Measurements from ENCODE around the gene CIROP.
A peak's percentile ranks its signal among the peaks of the same experiment; 100 is the strongest.

CIROP gene

DNA sequence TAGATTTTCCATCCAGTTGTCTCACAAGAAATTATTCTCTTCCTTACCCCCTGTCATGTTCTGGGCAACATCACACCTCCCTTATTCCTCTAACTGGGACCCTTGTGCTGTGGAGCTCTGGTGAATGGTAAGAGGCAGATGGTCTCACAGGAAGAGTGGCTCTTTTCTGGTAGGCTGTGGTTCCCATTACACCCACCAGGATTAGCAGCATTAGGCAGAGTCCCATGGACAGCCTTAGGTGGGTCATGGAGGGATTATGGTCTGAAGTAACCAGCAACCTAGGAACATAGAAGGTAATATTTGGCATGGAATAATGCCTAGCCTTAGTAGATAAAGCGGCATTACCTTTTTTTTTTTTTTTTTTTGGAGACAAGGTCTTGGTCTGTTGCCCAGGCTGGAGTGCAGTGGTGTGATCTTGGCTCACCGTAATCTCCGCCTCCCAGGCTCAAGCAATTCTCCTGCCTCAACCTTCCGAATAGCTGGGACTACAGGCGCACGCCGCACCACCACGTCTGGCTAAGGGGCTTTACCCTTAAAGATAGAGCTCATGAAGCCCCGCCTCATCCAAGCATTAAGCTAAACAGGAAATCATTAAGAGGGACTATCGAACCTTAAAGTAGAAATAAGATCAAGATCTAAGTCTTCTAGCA is 5.5 kb downstream of the CIROP start:
- DNase-seq = no peak
- intact Hi-C loops (cut with DNase I) = no loop called here

DNA sequence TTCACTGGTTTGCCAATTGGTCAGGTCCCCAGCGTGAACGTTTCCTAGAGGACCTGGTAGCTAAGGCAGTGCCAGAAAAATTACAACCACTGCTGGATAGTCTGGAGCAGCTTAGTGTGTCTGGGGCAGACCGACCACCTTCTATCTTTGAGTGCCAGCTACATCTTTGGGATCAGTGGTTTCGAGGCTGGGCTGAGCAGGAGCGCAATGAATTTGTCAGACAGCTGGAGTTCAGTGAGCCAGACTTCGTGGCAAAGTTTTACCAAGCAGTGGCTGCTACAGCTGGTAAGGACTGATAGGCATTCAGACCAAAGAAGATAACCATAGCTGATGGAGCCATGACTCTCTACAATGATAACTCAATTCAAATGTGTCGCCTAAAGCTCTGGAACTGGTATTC is 7.0 kb downstream of the CIROP start:
- intact Hi-C loops (cut with DNase I) = no loop called here

DNA sequence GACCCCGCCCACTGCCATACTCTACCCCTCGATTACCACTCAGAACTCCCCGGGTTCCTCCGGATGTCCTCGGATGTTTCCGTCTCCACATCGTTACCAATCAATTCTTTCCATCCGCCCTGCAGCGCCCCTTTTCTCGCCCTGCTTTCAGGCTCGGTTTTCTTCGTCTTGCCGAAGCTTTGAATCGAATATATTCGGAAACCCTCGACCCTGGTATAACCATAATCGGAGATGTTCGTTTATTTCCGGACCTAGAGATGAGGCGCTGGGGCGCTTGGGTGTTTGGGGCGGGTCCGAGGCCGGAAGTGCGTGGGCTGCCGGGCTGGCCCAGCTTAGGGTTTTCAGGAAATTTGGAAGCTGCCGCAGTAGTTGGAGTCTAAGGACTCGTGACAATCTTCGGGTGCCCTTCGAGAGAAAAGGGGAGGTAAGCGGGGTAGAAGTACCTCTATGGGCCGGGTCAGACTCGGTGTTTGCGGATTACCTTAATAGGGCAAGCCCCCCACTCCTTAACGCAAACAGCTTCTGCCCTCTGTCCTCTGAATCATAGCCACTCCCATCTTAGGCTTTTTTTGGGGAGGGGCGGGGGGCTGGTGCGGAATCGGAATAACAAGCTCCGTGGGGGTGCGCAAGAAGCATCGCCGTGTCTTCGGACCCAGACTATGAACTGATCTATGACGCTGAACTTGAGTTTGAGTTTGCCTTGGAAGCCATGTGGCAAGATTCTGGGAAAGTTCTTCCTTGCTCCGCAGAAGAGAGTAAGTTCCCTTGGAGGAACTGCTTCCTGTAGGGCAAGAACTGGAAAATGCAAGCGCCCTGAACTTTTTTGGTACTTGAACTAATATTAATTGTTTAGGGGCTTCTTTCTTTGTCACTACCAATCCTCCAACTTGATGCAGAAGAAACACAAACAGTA is 9.3 kb downstream of the CIROP start, which contains the start of gene C14orf119:
Gene C14orf119, plus strand, starts transcription at position 310 of the 913 bp plus-strand sequence. CDS start 2,154 bp downstream, outside the sequence.
- peak; percentile 99 to 100 (median 99) for DNase-seq
- intact Hi-C loops (cut with DNase I) = no loop called here

More for the DNA sequence above, 7.0 kb downstream of the CIROP start:
- no peak for DNase-seq

DNA sequence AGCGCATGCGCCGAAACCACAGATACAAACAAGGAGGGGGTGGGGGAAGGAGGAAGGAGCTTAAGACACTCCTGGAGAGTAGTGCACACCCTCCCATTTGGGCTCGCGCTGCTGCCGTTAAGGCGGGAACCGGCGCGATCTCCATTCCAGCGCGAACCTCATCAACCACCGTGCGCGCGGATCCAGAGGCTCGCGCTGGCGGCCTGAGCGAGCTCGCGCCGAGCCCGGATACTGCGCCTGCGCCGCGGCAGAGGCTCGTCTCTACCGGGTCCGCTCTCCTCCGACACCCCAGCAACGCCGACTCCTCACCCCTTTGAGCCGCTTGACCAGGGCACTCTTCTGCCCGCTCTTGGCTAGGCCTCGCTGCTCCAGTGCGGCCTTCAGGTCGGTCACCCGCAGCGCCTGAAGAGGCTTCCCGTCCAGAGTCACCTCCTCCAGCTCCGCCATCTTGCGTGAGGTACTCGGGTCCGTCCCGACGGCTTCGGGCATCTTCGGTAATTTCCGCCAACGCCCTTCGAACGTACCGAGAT is 10.1 kb downstream of the CIROP start, which contains the start of gene ACIN1:
Gene ACIN1, minus strand, starts transcription at position 471 of the 530 bp plus-strand sequence. Its CDS starts 24 bp downstream, at position 447.
- DNase-seq = peak in 8 of 10 donors; percentile 53 to 89 (median 66)
- intact Hi-C loops (cut with DNase I) = no loop called here

- intact Hi-C loops (cut with DNase I) = no loop called here
- peak in 1 of 10 donors; percentile 87 for DNase-seq
Observed at GRCh38 chr14:23093991-23094665, 10.7 kb downstream of the CIROP start.

DNA sequence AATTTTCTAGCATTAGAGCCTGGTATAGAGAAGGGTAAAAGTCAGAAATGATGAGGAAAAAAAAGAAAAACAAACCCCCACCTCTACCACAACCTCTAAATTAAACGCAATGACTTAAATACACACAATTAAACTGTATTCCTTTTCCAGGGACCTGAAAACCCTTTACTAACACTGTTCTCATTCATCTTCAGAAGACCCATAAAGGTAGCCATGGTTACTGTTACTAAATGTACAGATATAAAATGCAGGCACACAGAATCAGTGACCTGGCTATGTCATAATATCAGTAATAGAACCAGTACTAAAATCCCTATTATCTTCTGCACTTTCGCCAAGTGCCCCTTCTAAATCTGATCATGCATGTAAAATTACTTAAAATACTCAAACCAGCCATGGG is 11.3 kb downstream of the CIROP start:
- DNase-seq = no peak
- intact Hi-C loops (cut with DNase I) = no loop called here

- intact Hi-C loops (cut with DNase I) = no loop called here
Observed at GRCh38 chr14:23093104-23093503, 11.7 kb downstream of the CIROP start.

GRCh38 chr14:23091294-23092225 is 13.2 kb downstream of the CIROP start:
- no peak for DNase-seq
- intact Hi-C loops (cut with DNase I) = no loop called here

More at GRCh38 chr14:23093104-23093503, 11.7 kb downstream of the CIROP start:
- no peak for DNase-seq

- no peak for DNase-seq
- intact Hi-C loops (cut with DNase I) = no loop called here
Observed at GRCh38 chr14:23090254-23090636, 14.5 kb downstream of the CIROP start.

DNA sequence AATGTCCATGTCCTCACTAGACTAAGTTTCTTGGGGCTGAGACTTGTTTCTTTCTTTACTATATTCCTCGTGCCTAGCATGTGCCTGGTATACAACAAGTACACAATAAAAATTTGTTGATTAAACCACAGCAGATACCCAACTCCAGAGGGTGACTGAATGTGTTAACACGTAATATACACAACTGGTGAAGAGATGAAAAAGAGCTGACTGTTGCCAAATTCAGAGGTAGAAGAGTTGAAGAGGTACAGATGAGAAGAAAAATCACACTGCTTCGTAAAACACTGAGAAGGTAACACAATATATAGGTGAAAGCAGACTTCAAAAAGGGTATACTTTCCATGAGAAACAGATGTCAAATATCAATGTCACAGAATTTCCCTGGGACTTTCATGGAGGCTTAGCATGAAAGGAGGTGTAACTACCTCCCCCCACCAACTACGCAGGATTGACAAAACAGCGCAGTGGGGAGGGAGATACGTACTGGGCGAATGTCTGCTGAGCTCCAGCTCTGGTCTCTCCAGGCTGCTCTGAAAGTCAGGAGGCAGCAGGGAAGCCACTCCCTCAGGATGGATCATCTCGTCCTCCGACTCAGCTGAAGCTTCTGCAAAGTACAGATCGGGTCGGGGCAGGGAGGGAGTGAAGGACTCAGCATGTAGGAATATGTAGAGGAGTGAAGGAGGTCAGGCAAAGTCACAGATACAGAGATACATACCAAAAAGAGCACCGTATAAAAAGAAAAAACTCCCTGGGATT is 15.1 kb downstream of the CIROP start:
- intact Hi-C loops (cut with DNase I) = no loop called here

DNA sequence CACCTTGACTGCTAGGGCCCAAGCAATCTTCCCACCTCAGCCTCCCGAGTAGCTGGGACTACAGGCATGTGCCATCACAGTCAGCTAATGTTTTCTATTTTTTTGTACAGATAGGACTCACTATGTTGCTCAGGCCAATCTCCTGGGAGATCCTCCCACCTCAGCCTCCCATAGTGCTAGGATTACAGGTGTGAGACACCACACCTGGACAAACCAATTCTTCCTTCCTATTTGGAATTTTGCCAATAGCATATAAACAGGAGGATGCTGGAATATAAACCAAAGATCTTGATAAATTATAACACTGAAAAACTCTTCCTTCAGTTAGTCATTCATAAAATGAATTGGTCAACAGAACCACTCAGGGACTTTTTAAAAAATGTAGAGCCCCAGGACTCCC is 18.2 kb downstream of the CIROP start:
- DNase-seq = no peak
- intact Hi-C loops (cut with DNase I) = no loop called here

More for the DNA sequence above, 15.1 kb downstream of the CIROP start:
- DNase-seq = peak in 1 of 10 donors; percentile 35

GRCh38 chr14:23085458-23085857 is 19.3 kb downstream of the CIROP start:
- intact Hi-C loops (cut with DNase I) = no loop called here
- DNase-seq = no peak

DNA sequence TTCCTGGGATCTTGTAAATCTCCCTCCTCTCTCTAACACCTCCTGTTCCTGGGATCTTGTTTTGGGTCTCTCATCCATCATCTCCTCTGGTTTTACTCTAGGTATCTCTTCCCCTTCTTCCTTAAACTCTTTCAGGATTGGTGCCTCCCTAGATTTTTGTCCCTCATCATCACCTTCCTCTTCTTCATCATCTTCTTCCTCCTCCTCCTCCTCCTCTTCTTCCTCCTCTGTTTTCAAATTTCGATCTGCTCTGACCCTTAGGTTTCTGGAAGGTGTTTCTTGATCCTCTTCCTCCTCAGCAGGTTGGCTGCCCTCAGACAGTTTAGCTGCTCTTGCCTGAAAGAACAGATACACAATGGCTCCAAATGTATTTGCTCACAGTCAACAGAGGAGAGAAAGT is 24.3 kb downstream of the CIROP start:
- no peak for DNase-seq
- intact Hi-C loops (cut with DNase I) = no loop called here

DNA sequence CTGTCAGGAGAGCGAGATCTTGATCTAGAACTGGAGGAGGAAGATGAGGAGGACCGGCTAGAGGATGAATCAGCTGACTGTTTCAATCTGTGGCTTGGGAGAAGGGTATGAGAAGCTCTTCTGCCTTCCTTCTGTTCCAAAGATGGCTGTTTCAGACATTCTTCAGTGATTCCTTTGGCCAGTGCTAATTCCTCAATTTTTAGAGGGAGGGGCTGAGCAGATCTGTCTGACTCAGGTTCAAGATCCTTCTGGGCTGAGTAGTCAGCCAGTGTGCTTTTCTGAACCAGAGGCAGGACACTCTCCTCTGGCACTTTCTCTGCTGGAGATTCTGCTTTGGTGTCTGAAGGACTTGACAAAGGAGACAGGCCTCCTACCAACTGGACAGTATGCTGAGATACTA is 25.1 kb downstream of the CIROP start:
- no peak for DNase-seq
- intact Hi-C loops (cut with DNase I) = no loop called here

GRCh38 chr14:23078692-23079116 is 26.1 kb downstream of the CIROP start:
- intact Hi-C loops (cut with DNase I) = no loop called here
- DNase-seq = no peak

DNA sequence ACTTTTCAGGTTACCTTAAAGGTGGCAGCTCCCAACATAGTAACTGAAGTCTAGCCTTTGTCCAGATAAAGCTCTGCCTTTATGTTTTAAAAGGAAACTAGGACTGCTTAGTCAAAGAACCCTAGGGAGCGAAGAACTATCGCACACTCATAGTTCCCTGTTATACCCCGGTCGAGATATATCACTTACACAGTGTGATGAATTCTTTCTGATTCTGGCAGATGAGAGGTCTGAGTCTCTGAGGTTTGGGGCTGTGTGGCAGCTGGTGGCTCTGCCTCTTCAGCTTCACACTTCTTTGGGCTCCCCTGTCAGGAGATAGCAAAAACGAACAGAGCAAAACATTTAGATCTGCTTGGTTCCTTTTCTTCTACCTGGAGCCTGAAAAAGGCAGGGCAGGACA is 26.8 kb downstream of the CIROP start:
- DNase-seq = no peak
- intact Hi-C loops (cut with DNase I) = no loop called here

DNA sequence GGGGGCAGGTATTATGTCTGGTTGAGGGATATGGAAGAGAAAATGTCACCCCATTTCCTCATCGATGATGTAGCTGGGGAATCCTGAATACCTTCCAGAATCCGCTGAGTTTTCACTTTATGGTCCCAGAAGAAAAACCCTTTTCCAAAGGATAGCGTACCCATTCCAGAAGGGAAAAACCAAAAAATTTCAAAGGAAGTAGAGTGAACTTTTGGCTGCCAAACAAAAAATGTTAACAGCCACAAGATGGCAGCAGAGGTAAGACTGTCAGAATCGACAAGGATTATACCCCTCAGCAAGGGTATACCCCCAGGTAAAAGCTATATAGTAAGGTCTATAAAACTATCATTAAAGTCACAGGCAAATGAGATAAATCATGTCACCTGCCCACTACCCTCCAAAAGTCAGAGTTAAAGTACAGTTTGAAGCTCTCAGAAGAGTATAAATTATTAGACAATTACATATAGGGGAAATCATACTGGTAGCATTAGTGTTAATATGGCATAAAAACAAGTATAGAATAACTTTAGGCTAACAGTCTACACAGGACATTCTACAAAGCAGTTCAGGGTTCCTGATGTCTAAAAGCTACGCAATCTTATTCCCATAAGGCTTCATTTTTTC is 27.9 kb downstream of the CIROP start:
- no peak for DNase-seq
- intact Hi-C loops (cut with DNase I) = no loop called here

GRCh38 chr14:23074906-23075305 is 29.9 kb downstream of the CIROP start:
- intact Hi-C loops (cut with DNase I) = no loop called here
- DNase-seq = no peak

Measured in posterior cingulate gyrus (tissue), 11 donors.